HepG2 (cell line): ENCODE measurements around the gene URI1. TPM values are rescaled to one million over a fixed set of nuclear protein-coding genes. Genes with fewer than 3 reads are reported as not detected.

Experiments
- ATAC-seq: fragments of 200-7000 bp; cut with Tn5 transposase; 3 replicates; pipeline ENCODE4 v1.9.1; 2020; ENCODE audit warnings: mild to moderate bottlenecking, moderate library complexity
- Bru-seq: library from RNA; stranded (reverse); fragments of 400-500 nt; gene quantifications from one replicate; lab custom pipeline; 2021; lab: Mats Ljungman, UMichigan
- BruChase-seq, 2 experiments: library from RNA; stranded (reverse); fragments of 400-500 nt; gene quantifications; one replicate each; lab custom pipeline; 2021; lab: Mats Ljungman, UMichigan
- BruUV-seq: library from RNA; stranded (reverse); fragments of 400-500 nt; replicated peaks from 2 replicates; lab custom pipeline; 2021; lab: Mats Ljungman, UMichigan
- CTCF ChIA-PET: fragments of 300-600 bp; formaldehyde crosslinking; extraction: SDS; loops from one replicate; lab custom pipeline; 2021; ENCODE audit warnings: low total read pairs, inconsistent platforms, low intra/inter-chr PET ratio; lab: Yijun Ruan, JAX
- POLR2A ChIA-PET: fragments of 350-600 bp; sonication (Branson Sonifier 250); formaldehyde crosslinking; loops from one replicate; lab custom pipeline; 2020; ENCODE audit warnings: antibody characterized with exemption, inconsistent platforms; lab: Yijun Ruan, JAX
- DNase-seq: peaks from one replicate; pipeline ENCODE4 v3.0.0-alpha.2; 2015; ENCODE audit warnings: low spot score
- FAIRE-seq: peaks from 3 replicates; lab custom pipeline; 2011; peaks lifted over from hg19 to GRCh38; lab: Jason Lieb, UNC
- H2AFZ ChIP-seq: one replicate; pipeline ENCODE4 v1.6.1; 2011; ENCODE audit warnings: low read length, inconsistent platforms
- H3K27ac ChIP-seq: fragments of 300-600 bp; 3 replicates; pipeline ENCODE4 v1.8.0; 2011; ENCODE audit warnings: mixed run types, mild to moderate bottlenecking, mixed read lengths, low read length, inconsistent platforms; ENCODE audit not compliant: insufficient read depth; ENCODE audit errors: extremely low read length
- H3K27me3 ChIP-seq, 2 experiments: fragments of 200-600 bp in 1 of 2; 2 replicates in 1 of 2; 3 replicates in 1 of 2; pipeline versions ENCODE4 v1.6.0 to v1.8.0; 2011; ENCODE audit warnings: low read length in 2 of 2, mild to moderate bottlenecking in 2 of 2, moderate library complexity in 2 of 2, inconsistent platforms in 1 of 2; ENCODE audit not compliant: insufficient read depth in 2 of 2, control insufficient read depth in 1 of 2
- H3K36me3 ChIP-seq, 2 experiments: fragments of 200-600 bp in 1 of 2; replicated peaks in 1 of 2; 2 replicates in 1 of 2; 3 replicates in 1 of 2; pipeline versions ENCODE4 v1.5.1 to v1.8.0; 2011; ENCODE audit warnings: low read length in 2 of 2, inconsistent platforms in 1 of 2; ENCODE audit not compliant: insufficient read depth in 2 of 2, control insufficient read depth in 1 of 2
- H3K4me1 ChIP-seq: 2 replicates; pipeline ENCODE4 v1.5.1; 2012; ENCODE audit warnings: low read length, inconsistent platforms; ENCODE audit not compliant: insufficient read depth
- H3K4me2 ChIP-seq: 2 replicates; pipeline ENCODE4 v1.6.0; 2011; ENCODE audit warnings: low read depth, low read length, inconsistent platforms
- H3K4me3 ChIP-seq, 3 experiments: fragments of 200-600 bp in 1 of 3; sonication (generic), shearing (Covaris generic) in 1 of 3; replicated peaks in 1 of 3; 2 replicates each; pipeline ENCODE4 v1.5.1; 2011 to 2016; ENCODE audit warnings: low read length in 3 of 3, inconsistent platforms in 2 of 3, low read depth in 2 of 3, mild to moderate bottlenecking in 2 of 3, control low read depth in 1 of 3, mixed read lengths in 1 of 3; ENCODE audit not compliant: insufficient read depth in 1 of 3
- H3K79me2 ChIP-seq: one replicate; pipeline ENCODE4 v1.6.1; 2011; ENCODE audit warnings: low read length, inconsistent platforms; ENCODE audit not compliant: insufficient read depth
- H3K9ac ChIP-seq: 2 replicates; pipeline ENCODE4 v1.6.0; 2011; ENCODE audit warnings: mild to moderate bottlenecking, low read depth, low read length, inconsistent platforms; ENCODE audit not compliant: insufficient read depth
- H3K9me3 ChIP-seq: 2 replicates; pipeline ENCODE4 v1.5.1; 2012; ENCODE audit warnings: mild to moderate bottlenecking, low read length
- H4K20me1 ChIP-seq: 2 replicates; pipeline ENCODE4 v1.6.0; 2011; ENCODE audit warnings: inconsistent platforms, mild to moderate bottlenecking, low read length, moderate library complexity; ENCODE audit not compliant: insufficient read depth
- AGO2 ChIP-seq: fragments of 200-400 bp; formaldehyde crosslinking; optimal IDR thresholded peaks from 2 replicates; pipeline ENCODE3; 2017; ENCODE audit warnings: mild to moderate bottlenecking, low read depth, low read length, moderate library complexity
- ELF4 ChIP-seq: sonication (generic); formaldehyde crosslinking; IDR thresholded peaks from 2 replicates; pipeline ENCODE4 v1.5.0; 2020; ENCODE audit warnings: missing genetic modification reagents, mild to moderate bottlenecking, moderate library complexity, borderline replicate concordance
- NFYB ChIP-seq: sonication (generic); formaldehyde crosslinking; IDR thresholded peaks from 2 replicates; pipeline ENCODE4 v1.4.0; 2020; ENCODE audit warnings: missing genetic modification reagents
- NR2F2 ChIP-seq: IDR thresholded peaks from 2 replicates; pipeline ENCODE4 v1.6.1; 2012; ENCODE audit warnings: low read depth, inconsistent platforms, borderline replicate concordance
- POLR2AphosphoS2 ChIP-seq: IDR thresholded peaks from 2 replicates; pipeline ENCODE4 v1.6.1; 2011; ENCODE audit warnings: low read depth, low read length, improper control_type of control experiment
- TERF1 ChIP-seq: sonication (generic); formaldehyde crosslinking; IDR thresholded peaks from 2 replicates; pipeline ENCODE4 v1.8.0; 2022; ENCODE audit warnings: mild to moderate bottlenecking, missing genetic modification reagents, moderate library complexity
- ZKSCAN5 ChIP-seq: sonication (generic); formaldehyde crosslinking; IDR thresholded peaks from 2 replicates; pipeline ENCODE4 v1.5.1; 2020; ENCODE audit warnings: mild to moderate bottlenecking, missing genetic modification reagents
- ZNF253 ChIP-seq: sonication (generic); formaldehyde crosslinking; IDR thresholded peaks from 2 replicates; pipeline ENCODE4 v1.8.0; 2022; ENCODE audit warnings: mild to moderate bottlenecking, missing genetic modification reagents, borderline replicate concordance
- ZNF282 ChIP-seq: fragments of 450-650 bp; IDR thresholded peaks from 2 replicates; pipeline ENCODE4 v1.6.1; 2018; ENCODE audit not compliant: partially characterized antibody
- ZNF343 ChIP-seq: sonication (generic); formaldehyde crosslinking; IDR thresholded peaks from 2 replicates; pipeline ENCODE4 v1.4.0; 2020; ENCODE audit warnings: mild to moderate bottlenecking, missing genetic modification reagents
- ZNF7 ChIP-seq: IDR thresholded peaks from 2 replicates; pipeline ENCODE4 v1.6.1; 2016; ENCODE audit warnings: missing biosample characterization, missing genetic modification reagents
- WGBS: methylation state at CpG from one replicate; pipeline ENCODE4 v1.1.6; 2017; ENCODE audit warnings: low lambda C conversion rate; 5-methylcytosine and 5-hydroxymethylcytosine counted together
- in situ Hi-C: cut with HindIII; loops from 2 replicates; pipeline ENCODE4 v1.10.0; 2017; ENCODE audit warnings: low pct_unique_long_range_greater_than_20kb; ENCODE audit not compliant: extremely low pct_ligation_motif_present
- intact Hi-C: fragments of 100-400 bp; cut with micrococcal nuclease; formaldehyde crosslinking; loops from one replicate; pipeline ENCODE4 v1.10.0; 2022; ENCODE audit not compliant: unreplicated experiment
- long read RNA-seq, 2 experiments: library from RNA in 1 of 2; library from polyadenylated mRNA in 1 of 2; stranded (forward) in 1 of 2; unstranded in 1 of 2; transcript quantifications; one replicate each; pipeline ENCODE4 v2.0.0, GENCODE V29; 2019 to 2022
- polyA minus RNA-seq, 3 experiments: library from RNA; depleted of rRNA, polyadenylated mRNA; stranded (reverse); fragments of >200 nt; gene quantifications; 2 replicates each; pipeline ENCODE4 v1.2.3, GENCODE V29; 2011; ENCODE audit warnings: low replicate concordance in 1 of 3
- polyA plus RNA-seq, 8 experiments: library from polyadenylated mRNA; depleted of rRNA in 3 of 8; stranded (reverse) in 7 of 8; unstranded in 1 of 8; fragments of >200 nt; fragmentation: Illumina TruSeq in 4 of 8; extraction: Trizol in 4 of 8; gene quantifications; 2 replicates each; pipeline versions ENCODE4 v1.2.1 to v1.2.3, GENCODE V29; 2011 to 2016; ENCODE audit warnings: low read depth in 4 of 8, missing spikeins in 1 of 8, mixed read lengths in 1 of 8; ENCODE audit not compliant: insufficient read depth in 1 of 8
- total RNA-seq, 5 experiments: library from RNA; depleted of rRNA; stranded (reverse); fragments of >200 nt; fragmentation: Illumina TruSeq; extraction: Trizol; gene quantifications; 2 replicates each; pipeline ENCODE4 v1.2.3, GENCODE V29; 2016; ENCODE audit warnings: low read depth in 1 of 5
- TF ChIP-seq, protein P1 (sequence below): sonication (generic); formaldehyde crosslinking; IDR thresholded peaks from 2 replicates; pipeline ENCODE4 v1.5.0; 2020; ENCODE audit warnings: missing genetic modification reagents, mild to moderate bottlenecking, borderline replicate concordance
- TF ChIP-seq, protein P2 (sequence below): fragments of 450-650 bp; IDR thresholded peaks from 2 replicates; pipeline ENCODE4 v1.6.1; 2016
- TF ChIP-seq, protein P3 (sequence below): IDR thresholded peaks from 2 replicates; pipeline ENCODE4 v1.6.1; 2016; ENCODE audit warnings: missing compliant biosample characterization, missing genetic modification reagents, borderline replicate concordance

The URI1 gene
- 66.6 and 67.9 TPM in 2 replicates for total RNA-seq (2016; rRNA removed; fragmentation: Illumina TruSeq; extraction: Trizol)
- 55.4 and 65.8 TPM in 2 replicates for total RNA-seq (2016; cell fraction: cytosol; rRNA removed; fragmentation: Illumina TruSeq; extraction: Trizol; ENCODE audit: low read depth)
- total RNA-seq (2016; cell fraction: insoluble cytoplasmic fraction; rRNA removed; fragmentation: Illumina TruSeq; extraction: Trizol), result 59.1 and 63.0 TPM in 2 replicates
- total RNA-seq (2016; cell fraction: membrane; rRNA removed; fragmentation: Illumina TruSeq; extraction: Trizol), result 94.1 and 96.8 TPM in 2 replicates
- 59.4 and 60.6 TPM in 2 replicates for total RNA-seq (2016; cell fraction: nucleus; rRNA removed; fragmentation: Illumina TruSeq; extraction: Trizol)
- 35.4 and 43.6 TPM in 2 replicates for polyA plus RNA-seq (2011; rRNA removed)
- polyA plus RNA-seq (2011; cell fraction: cytosol; rRNA removed), result 17.2 and 27.7 TPM in 2 replicates
- polyA plus RNA-seq (2011; cell fraction: nucleus; rRNA removed), result 29.1 and 37.9 TPM in 2 replicates
- 40.6 and 47.2 TPM in 2 replicates for polyA plus RNA-seq (2012)
- polyA plus RNA-seq (2016; cell fraction: cytosol; fragmentation: Illumina TruSeq; extraction: Trizol; ENCODE audit: low read depth), result 37.8 and 49.5 TPM in 2 replicates
- 64.3 and 69.2 TPM in 2 replicates for polyA plus RNA-seq (2016; cell fraction: insoluble cytoplasmic fraction; fragmentation: Illumina TruSeq; extraction: Trizol; ENCODE audit: low read depth)
- 70.9 and 75.8 TPM in 2 replicates for polyA plus RNA-seq (2016; cell fraction: membrane; fragmentation: Illumina TruSeq; extraction: Trizol; ENCODE audit: low read depth)
- polyA plus RNA-seq (2016; cell fraction: nucleus; fragmentation: Illumina TruSeq; extraction: Trizol; ENCODE audit: insufficient read depth, low read depth), result 55.9 and 58.5 TPM in 2 replicates
- 20.9 and 41.9 TPM in 2 replicates for polyA minus RNA-seq (2011; rRNA and poly(A)+ RNA removed; ENCODE audit: low replicate concordance)
- 26.6 and 35.0 TPM in 2 replicates for polyA minus RNA-seq (2011; cell fraction: cytosol; rRNA and poly(A)+ RNA removed)
- 118 and 132 TPM in 2 replicates for polyA minus RNA-seq (2011; cell fraction: nucleus; rRNA and poly(A)+ RNA removed)
- percentile 89 among the genes with signal in this experiment for Bru-seq, nascent RNA
- BruChase-seq, experiment 1, labeled RNA remaining after a 6-hour chase, result percentile 80 among the genes with signal in this experiment
- BruChase-seq, experiment 2, labeled RNA remaining after a 2-hour chase, result percentile 86 among the genes with signal in this experiment
- long read RNA-seq, experiment 1, partial matches to known transcripts, result 6 of 10 reads
- long read RNA-seq, experiment 1, other reads (novel, unspliced or antisense), result 3 of 10 reads
- long read RNA-seq, experiment 2, transcript URI1-206 (10 exons, 2,495 nt), result minor isoform, 12 of 70 reads
- long read RNA-seq, experiment 2, transcript URI1-202 (11 exons, 3,444 nt), result major isoform, 13 of 70 reads
- long read RNA-seq, experiment 2, partial matches to known transcripts, result 15 of 70 reads
- long read RNA-seq, experiment 2, other reads (novel, unspliced or antisense), result 30 of 70 reads

GRCh38 chr19:29941828-29942403 lies at the start of gene URI1:
Gene URI1 (plus strand): TSS chr19:29942239. CDS start chr19:29942548, 309 bp downstream.
- peaks cover 49% of the 10 kb centered on the region for H3K4me1 ChIP-seq
- peak; percentile 67 for DNase-seq
- intact Hi-C loops (no loop called here), in situ Hi-C loops (no loop called here)
- H3K4me3 ChIP-seq, result peak within 1 kb of the TSS; percentile 80 to 96 (median 88)
- FAIRE-seq, result no peak
- POLR2A ChIA-PET, result interaction anchor here (0.7 to 1.8 kb wide), 11 partner anchors 8 to 686 kb away, joined by 3 to 6 read pairs (median 5); partner anchors contain the start of gene POP4
- H3K4me2 ChIP-seq, result peak within 1 kb of the TSS; percentile 85
- peaks cover 43% of the 10 kb centered on the region for H3K79me2 ChIP-seq
- peak within 1 kb of the TSS; percentile 73 for H3K27ac ChIP-seq
- H3K9me3 ChIP-seq, result no peaks in the 10 kb centered on the region
- ATAC-seq, result peak; percentile 88
- peak within 1 kb of the TSS; percentile 83 for H3K9ac ChIP-seq
- 1% methylated on average over 23 of the region's 59 CpGs for WGBS
- no peak within 1 kb of the TSS for H2AFZ ChIP-seq
- H4K20me1 ChIP-seq, result peaks cover 17% of the 10 kb centered on the region
- CTCF ChIA-PET, result no interaction called here
- no peaks in the 10 kb centered on the region for H3K27me3 ChIP-seq
- TSS peak; percentile 96 for BruUV-seq
- H3K36me3 ChIP-seq, result no peaks in the 10 kb centered on the region
- TF ChIP-seq NR2F2 (no peak), ZNF253 (CRISPR knock-in tag) (no peak), POLR2AphosphoS2 (no peak), TERF1 (no peak), ELF4 (no peak), ZKSCAN5 (CRISPR knock-in tag) (no peak), ZNF343 (CRISPR knock-in tag) (no peak), AGO2 (no peak), NFYB (CRISPR knock-in tag) (no peak), ZNF7 (CRISPR knock-in tag) (no peak), ZNF282 (no peak)
- TF ChIP-seq, protein P1, sequence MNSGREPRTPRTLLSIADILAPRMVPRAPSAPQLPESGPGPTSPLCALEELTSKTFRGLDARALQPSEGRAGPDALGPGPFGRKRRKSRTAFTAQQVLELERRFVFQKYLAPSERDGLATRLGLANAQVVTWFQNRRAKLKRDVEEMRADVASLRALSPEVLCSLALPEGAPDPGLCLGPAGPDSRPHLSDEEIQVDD (CRISPR knock-in tag), result no peak
- TF ChIP-seq, protein P2, sequence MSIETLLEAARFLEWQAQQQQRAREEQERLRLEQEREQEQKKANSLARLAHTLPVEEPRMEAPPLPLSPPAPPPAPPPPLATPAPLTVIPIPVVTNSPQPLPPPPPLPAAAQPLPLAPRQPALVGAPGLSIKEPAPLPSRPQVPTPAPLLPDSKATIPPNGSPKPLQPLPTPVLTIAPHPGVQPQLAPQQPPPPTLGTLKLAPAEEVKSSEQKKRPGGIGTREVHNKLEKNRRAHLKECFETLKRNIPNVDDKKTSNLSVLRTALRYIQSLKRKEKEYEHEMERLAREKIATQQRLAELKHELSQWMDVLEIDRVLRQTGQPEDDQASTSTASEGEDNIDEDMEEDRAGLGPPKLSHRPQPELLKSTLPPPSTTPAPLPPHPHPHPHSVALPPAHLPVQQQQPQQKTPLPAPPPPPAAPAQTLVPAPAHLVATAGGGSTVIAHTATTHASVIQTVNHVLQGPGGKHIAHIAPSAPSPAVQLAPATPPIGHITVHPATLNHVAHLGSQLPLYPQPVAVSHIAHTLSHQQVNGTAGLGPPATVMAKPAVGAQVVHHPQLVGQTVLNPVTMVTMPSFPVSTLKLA, result no peak
- TF ChIP-seq, protein P3, sequence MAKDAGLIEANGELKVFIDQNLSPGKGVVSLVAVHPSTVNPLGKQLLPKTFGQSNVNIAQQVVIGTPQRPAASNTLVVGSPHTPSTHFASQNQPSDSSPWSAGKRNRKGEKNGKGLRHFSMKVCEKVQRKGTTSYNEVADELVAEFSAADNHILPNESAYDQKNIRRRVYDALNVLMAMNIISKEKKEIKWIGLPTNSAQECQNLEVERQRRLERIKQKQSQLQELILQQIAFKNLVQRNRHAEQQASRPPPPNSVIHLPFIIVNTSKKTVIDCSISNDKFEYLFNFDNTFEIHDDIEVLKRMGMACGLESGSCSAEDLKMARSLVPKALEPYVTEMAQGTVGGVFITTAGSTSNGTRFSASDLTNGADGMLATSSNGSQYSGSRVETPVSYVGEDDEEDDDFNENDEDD, result peak; percentile 78; the same call in 1 of the 2 replicates
